Heart right ventricle (tissue), 16 donors: ENCODE data around the gene TMEM51. TPM values are rescaled to one million over a fixed set of nuclear protein-coding genes. Genes with fewer than 3 reads are reported as not detected.

ENCODE experiments used
- ATAC-seq, 8 donors: fragments of 200-7000 bp; cut with Tn5 transposase; one replicate each; pipeline ENCODE4 v1.9.1; 2020; ENCODE audit warnings: mild to moderate bottlenecking in 8 of 8, moderate library complexity in 8 of 8, moderate number of reproducible peaks in 1 of 8
- DNase-seq, 2 donors: peaks; one replicate each; pipeline ENCODE4 v3.0.0-alpha.2; 2020
- H3K27ac ChIP-seq, 10 donors: fragments of 200-600 bp; sonication (generic) in 2 of 10; one replicate each; pipeline versions ENCODE4 v1.5.0 to v1.8.0; 2020 to 2022; ENCODE audit warnings: mild to moderate bottlenecking in 3 of 10
- H3K27me3 ChIP-seq, 7 donors: fragments of 200-600 bp; one replicate each; pipeline ENCODE4 v1.8.0; 2021 to 2022; ENCODE audit warnings: mild to moderate bottlenecking in 2 of 7
- H3K36me3 ChIP-seq, 9 donors: fragments of 200-600 bp; sonication (generic) in 1 of 9; one replicate each; pipeline versions ENCODE4 v1.5.0 to v1.8.0; 2020 to 2022; ENCODE audit warnings: mild to moderate bottlenecking in 2 of 9
- H3K4me1 ChIP-seq, 9 donors: fragments of 200-600 bp; sonication (generic) in 1 of 9; one replicate each; pipeline versions ENCODE4 v1.5.0 to v1.8.0; 2020 to 2022; ENCODE audit warnings: mild to moderate bottlenecking in 4 of 9
- H3K4me3 ChIP-seq, 10 donors: fragments of 200-600 bp; sonication (generic) in 2 of 10; one replicate each; pipeline versions ENCODE4 v1.5.0 to v1.8.0; 2020 to 2022; ENCODE audit warnings: mild to moderate bottlenecking in 7 of 10, moderate library complexity in 2 of 10
- H3K9me3 ChIP-seq, 11 donors: fragments of 200-600 bp in 10 of 11; sonication (generic) in 2 of 11; one replicate each; pipeline versions ENCODE4 v1.5.0 to v1.8.0; 2013 to 2022; ENCODE audit warnings: mild to moderate bottlenecking in 2 of 11, control low read depth in 1 of 11, moderate library complexity in 1 of 11
- WGBS, 2 donors: extraction: QIAGEN DNeasy Blood & Tissue Kit; methylation state at CpG; one replicate each; pipeline ENCODE4 v1.1.7; 2013; ENCODE audit warnings: inconsistent platforms in 1 of 2; 5-methylcytosine and 5-hydroxymethylcytosine counted together
- intact Hi-C, 10 donors: fragments of 100-400 bp; cut with DNase I; formaldehyde crosslinking; loops; one replicate each; pipeline versions ENCODE4 v1.11.1 to v1.14.2; 2022
- polyA plus RNA-seq, 2 donors: library from polyadenylated mRNA; stranded (reverse); fragments of 200-250 nt; gene quantifications; one replicate each; pipeline ENCODE4 v1.2.3, GENCODE V29; 2013
- total RNA-seq, 10 donors: library from RNA; stranded (reverse); fragmentation: NEBNext Ultra II Directional in 3 of 10; extraction: Animal tissue kit (Norgen Biotek cat#: 25700) in 3 of 10; gene quantifications; one replicate each; pipeline versions ENCODE4 v1.2.1 to v1.2.4, GENCODE V29; 2021 to 2023
- TF ChIP-seq, protein P1 (sequence below), 9 donors: fragments of 200-600 bp; sonication (generic) in 2 of 9; IDR thresholded peaks; one replicate each; pipeline versions ENCODE4 v1.5.0 to v1.8.0; 2021 to 2022; ENCODE audit warnings: antibody characterized with exemption in 9 of 9, mild to moderate bottlenecking in 5 of 9, moderate library complexity in 1 of 9
- donor health status: Arrhythmogenic right ventricular cardiomyopathy.
- donor health status: ischemic (EF 13 %, LVEDD 7.1; RV severe dilation, severe dysfunction).
- donor health status: healthy with polysubstance abuse.
- donor health status: DM: no; HTN: yes; CAD: no.
- donor health status: DM: no; HTN: no; CAD: no.
- donor health status: ischemic (EF 25% LVEDD 6.9; RV normal size, moderate dysfunction).
- donor health status: ischemic (EF 25% LVEDD 5.7; RV mildly dilated, moderate dysfunction).
- donor health status: healthy.
- donor health status: DM: yes; HTN: yes; CAD: no.
- donor health status: Ischemic cardiomyopathy.
- donor health status: ischemic (EF 35%, LVEDD 5.7; RV mildly dilated, moderate dysfunction).
- donor health status: nonischemic (EF 11% LVEDD 7.7; RV severe dilation, severe dysfunction).
- donor health status: DM: yes; HTN: yes; CAD: no.
- donor health status: PGD.
- donor health status: ischemic (EF 29% LVEDD 5.4; RV normal size, mild dysfunction).
- donor health status: nonischemic (EF 23%, LVEDD 6.1; RV moderate dilation, normal function).

TMEM51 gene
- total and polyA plus RNA-seq, 12 donors, result 2.0 to 9.5 (median 3.2) TPM

DNA sequence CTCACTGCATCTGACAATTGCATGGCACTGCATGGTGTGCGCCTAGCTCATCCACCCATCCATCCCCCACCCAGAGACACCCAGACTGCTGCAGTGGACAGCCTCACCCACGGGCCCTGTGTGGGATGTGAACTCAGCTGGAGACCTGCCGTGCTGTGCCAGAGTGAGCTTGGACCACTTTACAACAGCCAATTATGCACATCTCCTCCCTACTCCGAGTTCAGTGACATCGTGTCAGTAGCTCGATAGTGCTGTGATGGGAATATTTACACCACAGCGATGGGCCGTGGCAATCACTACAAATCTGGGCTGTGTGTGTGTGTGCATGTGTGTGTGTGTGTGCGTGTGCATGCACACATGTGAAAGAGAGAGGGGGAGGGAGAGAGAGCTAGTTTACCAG, 42.5 kb downstream of the TMEM51 start:
- Histone ChIP-seq H3K36me3 (no peaks in the 10 kb centered on the region), H3K27ac (no peak overlapping the region), H3K9me3 (no peaks in the 10 kb centered on the region), H3K4me3 (no peak overlapping the region), H3K27me3 (no peaks in the 10 kb centered on the region), H3K4me1 (peaks cover 0 to 14% (median 0%) of the 10 kb centered on the region in 9 donors)
- TF ChIP-seq, protein P1, sequence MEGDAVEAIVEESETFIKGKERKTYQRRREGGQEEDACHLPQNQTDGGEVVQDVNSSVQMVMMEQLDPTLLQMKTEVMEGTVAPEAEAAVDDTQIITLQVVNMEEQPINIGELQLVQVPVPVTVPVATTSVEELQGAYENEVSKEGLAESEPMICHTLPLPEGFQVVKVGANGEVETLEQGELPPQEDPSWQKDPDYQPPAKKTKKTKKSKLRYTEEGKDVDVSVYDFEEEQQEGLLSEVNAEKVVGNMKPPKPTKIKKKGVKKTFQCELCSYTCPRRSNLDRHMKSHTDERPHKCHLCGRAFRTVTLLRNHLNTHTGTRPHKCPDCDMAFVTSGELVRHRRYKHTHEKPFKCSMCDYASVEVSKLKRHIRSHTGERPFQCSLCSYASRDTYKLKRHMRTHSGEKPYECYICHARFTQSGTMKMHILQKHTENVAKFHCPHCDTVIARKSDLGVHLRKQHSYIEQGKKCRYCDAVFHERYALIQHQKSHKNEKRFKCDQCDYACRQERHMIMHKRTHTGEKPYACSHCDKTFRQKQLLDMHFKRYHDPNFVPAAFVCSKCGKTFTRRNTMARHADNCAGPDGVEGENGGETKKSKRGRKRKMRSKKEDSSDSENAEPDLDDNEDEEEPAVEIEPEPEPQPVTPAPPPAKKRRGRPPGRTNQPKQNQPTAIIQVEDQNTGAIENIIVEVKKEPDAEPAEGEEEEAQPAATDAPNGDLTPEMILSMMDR (IDR thresholded peaks at IDR 0.05), result no peak
- no peak for DNase-seq
- intact Hi-C loops, result loop anchor here in 1 of 10 donors (2.0 kb wide), 1 partner anchor 39 kb away; no protein-coding TSS in a partner anchor
- peak in 2 of 8 donors; percentile 7 to 25 for ATAC-seq
- 69 to 75% methylated on average over 9 of the region's 9 CpGs for WGBS, 2 donors

DNA sequence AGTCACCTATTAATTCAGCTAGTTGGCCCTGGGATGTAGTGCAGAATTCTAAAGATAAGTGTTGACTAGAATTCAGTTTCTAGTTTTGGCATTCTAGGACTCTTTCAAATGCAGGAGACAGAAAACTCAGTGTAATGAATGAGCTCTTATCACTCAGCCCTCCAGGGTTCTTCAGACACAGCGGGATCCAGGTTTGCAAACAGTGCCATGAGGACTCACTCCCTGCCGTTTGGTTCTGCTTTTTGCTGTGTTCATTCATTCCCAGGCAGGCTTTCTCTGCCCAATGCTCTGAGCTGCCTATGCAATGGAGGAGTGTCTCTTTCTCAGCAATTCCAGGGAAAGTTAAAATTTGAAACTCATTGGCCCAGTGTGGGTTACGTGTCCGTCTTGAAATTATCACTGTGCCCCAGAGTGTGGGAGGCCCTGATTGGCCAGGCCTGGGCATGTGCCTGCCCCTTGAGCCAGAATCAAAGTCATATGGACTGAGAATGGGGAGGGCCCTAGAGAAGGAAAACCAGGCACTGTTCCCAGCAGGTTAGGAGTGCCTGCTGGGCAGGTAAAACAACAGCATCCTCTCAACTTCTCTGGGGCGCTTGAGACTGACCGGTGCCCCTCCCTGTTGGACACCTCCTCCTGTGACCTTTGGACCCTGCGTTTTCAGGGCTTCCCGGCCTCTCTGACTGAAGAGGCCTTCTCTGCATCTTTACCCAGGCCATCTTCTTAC, 43.4 kb downstream of the TMEM51 start:
- no peaks in the 10 kb centered on the region for H3K36me3 ChIP-seq
- intact Hi-C loops, result loop anchor here in 1 of 10 donors (2.0 kb wide), 1 partner anchor 38 kb away; no protein-coding TSS in a partner anchor
- H3K27ac ChIP-seq, result no peak overlapping the region
- no peaks in the 10 kb centered on the region for H3K27me3 ChIP-seq
- DNase-seq (no peak), ATAC-seq (peak in 1 of 8 donors; percentile 17)
- H3K9me3 ChIP-seq, result no peaks in the 10 kb centered on the region
- no peak overlapping the region for H3K4me3 ChIP-seq
- TF ChIP-seq, protein P1 (IDR thresholded peaks at IDR 0.05), result no peak
- 77 to 82% methylated on average over 8 of the region's 8 CpGs for WGBS, 2 donors
- peaks cover 0 to 15% (median 0%) of the 10 kb centered on the region in 9 donors for H3K4me1 ChIP-seq

DNA sequence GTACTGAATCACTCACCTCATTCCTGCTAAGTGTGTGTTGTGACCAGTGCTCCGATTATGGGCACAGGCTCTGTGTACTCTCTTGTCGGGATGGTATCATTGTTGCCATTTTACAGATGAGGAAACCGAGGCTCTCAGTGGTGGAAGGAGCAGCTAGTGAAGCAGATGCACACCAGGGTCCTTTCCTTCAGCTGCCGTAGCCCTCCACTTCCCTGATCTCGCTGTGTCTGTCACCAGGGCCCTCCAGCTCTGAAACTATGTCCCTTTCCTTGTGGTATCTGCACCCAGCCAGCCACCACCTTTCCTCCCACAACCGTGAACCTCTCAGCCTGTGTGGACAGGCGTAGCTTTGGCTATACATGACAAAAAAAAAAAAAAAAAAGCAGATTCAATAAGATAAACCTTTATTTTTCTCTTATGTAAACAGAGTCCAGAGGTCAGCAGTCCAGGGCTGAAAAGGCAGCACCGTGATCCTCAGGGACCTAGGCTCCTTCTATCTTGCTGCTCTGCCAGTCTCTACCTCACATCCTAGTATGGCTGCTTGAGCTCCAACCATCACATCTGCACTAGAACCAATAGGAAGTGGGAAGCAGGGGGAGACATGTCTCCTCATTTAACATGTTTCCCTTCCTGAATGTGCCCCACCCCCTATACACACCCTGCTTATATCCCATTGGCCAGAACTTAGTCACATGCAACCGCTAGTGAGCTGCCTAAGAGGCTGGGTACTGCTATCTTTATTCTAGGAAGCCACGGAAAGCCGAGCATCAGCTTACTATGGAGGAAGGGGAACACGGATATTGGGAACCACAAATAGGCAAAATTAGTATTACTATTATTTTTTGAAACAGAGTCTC, 44.3 kb downstream of the TMEM51 start:
- DNase-seq (no peak), ATAC-seq (no peak)
- peaks cover 0 to 15% (median 0%) of the 10 kb centered on the region in 9 donors for H3K4me1 ChIP-seq
- no peak overlapping the region for H3K4me3 ChIP-seq
- no peaks in the 10 kb centered on the region for H3K27me3 ChIP-seq
- H3K9me3 ChIP-seq, result no peaks in the 10 kb centered on the region
- 86 to 89% methylated on average over 12 of the region's 12 CpGs for WGBS, 2 donors
- H3K36me3 ChIP-seq, result no peaks in the 10 kb centered on the region
- TF ChIP-seq, protein P1 (IDR thresholded peaks at IDR 0.05), result no peak
- intact Hi-C loops, result loop anchor here in 1 of 10 donors (2.0 kb wide), 1 partner anchor 37 kb away; no protein-coding TSS in a partner anchor
- no peak overlapping the region for H3K27ac ChIP-seq

DNA sequence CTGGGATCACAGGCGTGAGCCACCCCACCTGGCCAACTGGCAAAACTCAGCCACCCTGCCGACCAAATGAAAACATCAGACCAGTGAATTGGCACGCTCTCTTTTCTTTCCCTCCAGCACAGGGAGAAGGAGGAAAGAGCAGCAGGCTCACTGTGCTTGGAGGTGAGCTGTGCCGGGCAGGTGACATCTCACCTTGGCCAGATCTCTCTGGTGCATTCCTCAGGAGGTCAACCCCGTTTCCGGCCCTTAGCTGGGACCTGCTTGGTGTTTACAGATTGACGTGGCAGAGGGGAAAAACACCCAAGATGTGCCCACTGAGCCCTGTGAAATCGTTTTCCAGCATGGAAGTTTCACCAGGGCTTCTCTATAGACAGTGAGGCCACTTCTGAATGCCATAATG, 45.1 kb downstream of the TMEM51 start:
- TF ChIP-seq, protein P1 (IDR thresholded peaks at IDR 0.05), result no peak
- 86 to 89% methylated on average over 8 of the region's 8 CpGs for WGBS, 2 donors
- ATAC-seq, result no peak

More for the DNA sequence above, 45.1 kb downstream of the TMEM51 start:
- Histone ChIP-seq H3K4me1 (peaks cover 0 to 15% (median 0%) of the 10 kb centered on the region in 9 donors), H3K9me3 (no peaks in the 10 kb centered on the region), H3K36me3 (no peaks in the 10 kb centered on the region), H3K27me3 (no peaks in the 10 kb centered on the region), H3K27ac (no peak overlapping the region), H3K4me3 (no peak overlapping the region)
- DNase-seq, result no peak
- intact Hi-C loops, result no loop called here
